Measurements from ENCODE around the gene PDF.
"Not testable (repeated sequence)": the region's sequence is repeated elsewhere in the genome, so short reads cannot be mapped to it uniquely, and the experiment has no call there.

Gene PDF

GRCh38 chr16:69314534-69314933 is 15.9 kb downstream of the PDF start:
- DNase-seq: no peak

GRCh38 chr16:69313469-69313868 is 16.9 kb downstream of the PDF start:
- DNase-seq: no peak

- peak; percentile 51 for DNase-seq
These were observed 18.6 kb downstream of the PDF start for GRCh38 chr16:69311533-69312387.

GRCh38 chr16:69310653-69311532 is 19.5 kb downstream of the PDF start, which contains the start of gene VPS4A:
VPS4A (plus strand) TSS chr16:69311350; CDS start chr16:69311512, 162 bp downstream.
- peak; percentile 99 for DNase-seq

- DNase-seq: no peak
These were observed 21.1 kb downstream of the PDF start for GRCh38 chr16:69309316-69309715.

- no peak for DNase-seq
These were observed 22.5 kb downstream of the PDF start for GRCh38 chr16:69307856-69308255.

GRCh38 chr16:69307091-69307490 is 23.3 kb downstream of the PDF start:
- DNase-seq: no peak

- DNase-seq: no peak
These were observed 24.4 kb downstream of the PDF start for GRCh38 chr16:69306031-69306430.

GRCh38 chr16:69302301-69302700 is 28.1 kb downstream of the PDF start:
- DNase-seq: no peak

GRCh38 chr16:69301861-69302260 is 28.5 kb downstream of the PDF start:
- no peak for DNase-seq

GRCh38 chr16:69301187-69301586 is 29.2 kb downstream of the PDF start:
- no peak for DNase-seq

GRCh38 chr16:69298261-69298660 is 32.1 kb downstream of the PDF start:
- DNase-seq: no peak

GRCh38 chr16:69296771-69297170 is 33.6 kb downstream of the PDF start:
- DNase-seq: not testable (repeated sequence)

GRCh38 chr16:69294051-69294450 is 36.3 kb downstream of the PDF start:
- no peak for DNase-seq

- DNase-seq: no peak
These were observed 37.0 kb downstream of the PDF start for GRCh38 chr16:69293401-69293800.

GRCh38 chr16:69291657-69292056 is 38.7 kb downstream of the PDF start:
- DNase-seq: not testable (repeated sequence)

GRCh38 chr16:69286941-69287713 is 43.3 kb downstream of the PDF start:
- DNase-seq: peak; percentile 60

GRCh38 chr16:69285240-69285639 is 45.1 kb downstream of the PDF start:
- DNase-seq: no peak

GRCh38 chr16:69283851-69284250 is 46.5 kb downstream of the PDF start:
- no peak for DNase-seq

GRCh38 chr16:69277413-69277812 is 53.0 kb downstream of the PDF start:
- DNase-seq: no peak
